ENCODE results near the gene EGR4.

GRCh38 chr2:73341039-73341438 lies 47.7 kb upstream of the EGR4 start:
- no peak for TF ChIP-seq CTCF (conservative IDR thresholded peaks at IDR 0.05; ENCODE audit: low read depth in 2 of 2)
- no peak for TF ChIP-seq POLR2AphosphoS5 (IDR thresholded peaks at IDR 0.05; ENCODE audit: low read depth)
- TF ChIP-seq EZH2phosphoT487 (IDR thresholded peaks at IDR 0.05; ENCODE audit: unreplicated experiment) = no peak
- no peak for TF ChIP-seq REST (IDR thresholded peaks at IDR 0.05; ENCODE audit: unreplicated experiment)

All from GM23338 (cell line).